HepG2 (cell line): ENCODE data around the gene TBCD. TPM values are rescaled to one million over a fixed set of nuclear protein-coding genes. Genes with fewer than 3 reads are reported as not detected.

Experiments used
- DNMT3B ChIP-seq: conservative IDR thresholded peaks from 2 replicates; pipeline ENCODE4 v1.6.1; 2016; ENCODE audit warnings: missing biosample characterization, control low read depth
- EED ChIP-seq: sonication (generic); formaldehyde crosslinking; IDR thresholded peaks from 2 replicates; pipeline ENCODE4 v1.5.0; 2020; ENCODE audit warnings: mild to moderate bottlenecking, missing genetic modification reagents
- MEF2D ChIP-seq: sonication (generic); formaldehyde crosslinking; IDR thresholded peaks from 2 replicates; pipeline ENCODE4 v1.5.1; 2020; ENCODE audit warnings: mild to moderate bottlenecking, missing genetic modification reagents
- MTA1 ChIP-seq: sonication (generic); formaldehyde crosslinking; IDR thresholded peaks from 2 replicates; pipeline ENCODE4 v1.4.0; 2020; ENCODE audit warnings: missing genetic modification reagents, mild to moderate bottlenecking, borderline replicate concordance
- PCBP1 ChIP-seq: fragments of 200-400 bp; formaldehyde crosslinking; IDR thresholded peaks from 2 replicates; pipeline ENCODE4 v1.6.1; 2017; ENCODE audit warnings: mild to moderate bottlenecking, low read depth, low read length, borderline replicate concordance
- PITX1 ChIP-seq: sonication (generic); formaldehyde crosslinking; IDR thresholded peaks from 2 replicates; pipeline ENCODE4 v1.5.1; 2020; ENCODE audit warnings: mild to moderate bottlenecking, missing genetic modification reagents
- SP4 ChIP-seq: sonication (generic); formaldehyde crosslinking; IDR thresholded peaks from 2 replicates; pipeline ENCODE4 v1.8.1; 2023; ENCODE audit warnings: mild to moderate bottlenecking, missing genetic modification reagents
- SRSF4 ChIP-seq: fragments of 200-400 bp; formaldehyde crosslinking; IDR thresholded peaks from one replicate; pipeline ENCODE4 v1.6.1; 2018; ENCODE audit warnings: mild to moderate bottlenecking, low read depth, low read length, moderate library complexity; ENCODE audit not compliant: poor library complexity, severe bottlenecking
- XRCC5 ChIP-seq: fragments of 200-400 bp; formaldehyde crosslinking; optimal IDR thresholded peaks from 2 replicates; pipeline ENCODE3; 2017; ENCODE audit warnings: mild to moderate bottlenecking, low read length
- ZNF256 ChIP-seq: sonication (generic); formaldehyde crosslinking; conservative IDR thresholded peaks from 2 replicates; pipeline ENCODE4 v1.4.0; 2020; ENCODE audit warnings: missing genetic modification reagents
- ZNF563 ChIP-seq: sonication (generic); formaldehyde crosslinking; IDR thresholded peaks from 2 replicates; pipeline ENCODE4 v1.8.0; 2022; ENCODE audit warnings: mild to moderate bottlenecking, moderate library complexity, missing genetic modification reagents
- ZNF780A ChIP-seq: sonication (generic); formaldehyde crosslinking; IDR thresholded peaks from 2 replicates; pipeline ENCODE4 v1.8.0; 2022; ENCODE audit warnings: mild to moderate bottlenecking, missing genetic modification reagents, moderate library complexity
- ZNF781 ChIP-seq: sonication (generic); formaldehyde crosslinking; IDR thresholded peaks from 2 replicates; pipeline ENCODE4 v1.5.1; 2020; ENCODE audit warnings: borderline replicate concordance, mild to moderate bottlenecking, missing genetic modification reagents; ENCODE audit errors: not compliant biosample characterization
- ZNF891 ChIP-seq: sonication (generic); formaldehyde crosslinking; IDR thresholded peaks from 2 replicates; pipeline ENCODE4 v1.5.0; 2020; ENCODE audit warnings: mild to moderate bottlenecking, missing genetic modification reagents
- polyA plus RNA-seq, 8 experiments: library from polyadenylated mRNA; depleted of rRNA in 3 of 8; stranded (reverse) in 7 of 8; unstranded in 1 of 8; fragments of >200 nt; fragmentation: Illumina TruSeq in 4 of 8; extraction: Trizol in 4 of 8; gene quantifications; 2 replicates each; pipeline versions ENCODE4 v1.2.1 to v1.2.3, GENCODE V29; 2011 to 2016; ENCODE audit warnings: low read depth in 4 of 8, missing spikeins in 1 of 8, mixed read lengths in 1 of 8; ENCODE audit not compliant: insufficient read depth in 1 of 8
- total RNA-seq, 5 experiments: library from RNA; depleted of rRNA; stranded (reverse); fragments of >200 nt; fragmentation: Illumina TruSeq; extraction: Trizol; gene quantifications; 2 replicates each; pipeline ENCODE4 v1.2.3, GENCODE V29; 2016; ENCODE audit warnings: low read depth in 1 of 5
- TF ChIP-seq, protein P1 (sequence below), 2 experiments: sonication (generic) in 1 of 2; formaldehyde crosslinking in 1 of 2; IDR thresholded peaks; 2 replicates each; pipeline versions ENCODE4 v1.4.0 to v1.6.1; 2016 to 2020; ENCODE audit warnings: borderline replicate concordance in 1 of 2, low read depth in 1 of 2, mild to moderate bottlenecking in 1 of 2, missing genetic modification reagents in 1 of 2
- TF ChIP-seq, protein P2 (sequence below): sonication (generic); formaldehyde crosslinking; IDR thresholded peaks from 2 replicates; pipeline ENCODE4 v1.5.0; 2020; ENCODE audit warnings: missing genetic modification reagents
- TF ChIP-seq, protein P3 (sequence below): IDR thresholded peaks from 2 replicates; pipeline ENCODE4 v1.6.1; 2016; ENCODE audit warnings: mild to moderate bottlenecking, missing biosample characterization, missing genetic modification reagents
- TF ChIP-seq, protein P4 (sequence below): sonication (generic); formaldehyde crosslinking; conservative IDR thresholded peaks from 2 replicates; pipeline ENCODE4 v1.4.0; 2020; ENCODE audit warnings: mild to moderate bottlenecking, missing genetic modification reagents, moderate library complexity

Gene TBCD
- total and polyA plus RNA-seq, 2 of the 13 experiments (the other 11 are each of a cell fraction or from before 2014, with no cell fraction given), result 33.9 to 54.8 TPM

DNA sequence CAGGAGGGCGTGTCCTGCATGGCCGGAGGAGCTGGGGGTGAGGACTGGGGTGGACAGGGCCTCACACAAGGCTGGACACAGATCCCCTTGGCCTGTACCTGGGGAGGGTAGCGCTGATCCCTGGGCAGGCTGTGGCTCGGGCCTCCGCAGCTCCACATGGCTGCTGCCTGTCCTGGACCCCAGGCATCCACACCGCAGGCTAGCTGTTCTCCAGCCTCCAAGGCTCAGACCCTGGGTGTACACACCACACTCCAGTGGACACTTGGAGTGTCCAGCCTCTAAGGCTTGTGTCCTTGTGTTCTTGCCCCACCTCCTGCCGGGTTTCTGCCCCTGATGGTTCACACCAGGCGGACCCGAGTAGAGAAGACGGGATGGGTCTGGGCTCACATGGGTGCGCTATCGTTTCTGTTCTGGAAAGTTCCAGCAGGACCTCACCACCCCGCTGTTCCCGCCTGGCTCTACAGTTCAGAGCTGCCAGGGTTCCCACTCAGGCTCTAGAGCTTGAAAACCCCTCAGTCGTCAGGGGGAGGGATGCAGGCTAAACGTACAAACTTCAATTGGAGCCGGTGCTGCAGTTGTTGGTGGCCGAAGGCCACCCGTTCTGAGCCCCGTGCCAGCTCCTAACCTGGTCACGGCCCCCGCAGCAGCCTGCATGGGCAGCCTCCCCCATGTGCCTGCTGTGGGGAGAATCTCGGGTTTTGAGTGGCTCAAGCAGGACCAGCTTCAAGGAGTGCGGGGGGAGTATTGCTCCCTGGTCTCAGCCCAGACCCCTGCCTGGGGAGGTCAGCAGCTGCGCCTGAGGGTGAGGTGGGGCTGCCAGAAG is 42.0 kb upstream of the TBCD start (continued):
- TF ChIP-seq, protein P1, sequence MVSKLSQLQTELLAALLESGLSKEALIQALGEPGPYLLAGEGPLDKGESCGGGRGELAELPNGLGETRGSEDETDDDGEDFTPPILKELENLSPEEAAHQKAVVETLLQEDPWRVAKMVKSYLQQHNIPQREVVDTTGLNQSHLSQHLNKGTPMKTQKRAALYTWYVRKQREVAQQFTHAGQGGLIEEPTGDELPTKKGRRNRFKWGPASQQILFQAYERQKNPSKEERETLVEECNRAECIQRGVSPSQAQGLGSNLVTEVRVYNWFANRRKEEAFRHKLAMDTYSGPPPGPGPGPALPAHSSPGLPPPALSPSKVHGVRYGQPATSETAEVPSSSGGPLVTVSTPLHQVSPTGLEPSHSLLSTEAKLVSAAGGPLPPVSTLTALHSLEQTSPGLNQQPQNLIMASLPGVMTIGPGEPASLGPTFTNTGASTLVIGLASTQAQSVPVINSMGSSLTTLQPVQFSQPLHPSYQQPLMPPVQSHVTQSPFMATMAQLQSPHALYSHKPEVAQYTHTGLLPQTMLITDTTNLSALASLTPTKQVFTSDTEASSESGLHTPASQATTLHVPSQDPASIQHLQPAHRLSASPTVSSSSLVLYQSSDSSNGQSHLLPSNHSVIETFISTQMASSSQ (IDR thresholded peaks at IDR 0.05; ENCODE audit: low read depth), result no peak
- TF ChIP-seq, protein P1 (CRISPR knock-in tag; IDR thresholded peaks at IDR 0.05; ENCODE audit: borderline replicate concordance), result 0 out of 2 replicates have a peak, but pooled peaks have one; percentile 22
- TF ChIP-seq ZNF781 (CRISPR knock-in tag) (no peak), ZNF563 (CRISPR knock-in tag) (peak; percentile 40; the same call in 1 of the 2 replicates), ZNF256 (CRISPR knock-in tag) (no peak), MEF2D (CRISPR knock-in tag) (no peak), EED (CRISPR knock-in tag) (no peak), DNMT3B (CRISPR knock-in tag) (no peak), ZNF780A (no peak), XRCC5 (no peak), SRSF4 (no peak), PCBP1 (no peak), PITX1 (CRISPR knock-in tag) (no peak; the same call in 1 of the 2 replicates), MTA1 (no peak), ZNF891 (CRISPR knock-in tag) (peak; percentile 65; the same call in 1 of the 2 replicates), SP4 (CRISPR knock-in tag) (0 out of 2 replicates have a peak, but pooled peaks have one; percentile 45)
- TF ChIP-seq, protein P2, sequence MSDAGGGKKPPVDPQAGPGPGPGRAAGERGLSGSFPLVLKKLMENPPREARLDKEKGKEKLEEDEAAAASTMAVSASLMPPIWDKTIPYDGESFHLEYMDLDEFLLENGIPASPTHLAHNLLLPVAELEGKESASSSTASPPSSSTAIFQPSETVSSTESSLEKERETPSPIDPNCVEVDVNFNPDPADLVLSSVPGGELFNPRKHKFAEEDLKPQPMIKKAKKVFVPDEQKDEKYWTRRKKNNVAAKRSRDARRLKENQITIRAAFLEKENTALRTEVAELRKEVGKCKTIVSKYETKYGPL, result no peak
- TF ChIP-seq, protein P3, sequence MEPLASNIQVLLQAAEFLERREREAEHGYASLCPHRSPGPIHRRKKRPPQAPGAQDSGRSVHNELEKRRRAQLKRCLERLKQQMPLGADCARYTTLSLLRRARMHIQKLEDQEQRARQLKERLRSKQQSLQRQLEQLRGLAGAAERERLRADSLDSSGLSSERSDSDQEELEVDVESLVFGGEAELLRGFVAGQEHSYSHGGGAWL (CRISPR knock-in tag), result 0 out of 2 replicates have a peak, but pooled peaks have one; percentile 29
- TF ChIP-seq, protein P4, sequence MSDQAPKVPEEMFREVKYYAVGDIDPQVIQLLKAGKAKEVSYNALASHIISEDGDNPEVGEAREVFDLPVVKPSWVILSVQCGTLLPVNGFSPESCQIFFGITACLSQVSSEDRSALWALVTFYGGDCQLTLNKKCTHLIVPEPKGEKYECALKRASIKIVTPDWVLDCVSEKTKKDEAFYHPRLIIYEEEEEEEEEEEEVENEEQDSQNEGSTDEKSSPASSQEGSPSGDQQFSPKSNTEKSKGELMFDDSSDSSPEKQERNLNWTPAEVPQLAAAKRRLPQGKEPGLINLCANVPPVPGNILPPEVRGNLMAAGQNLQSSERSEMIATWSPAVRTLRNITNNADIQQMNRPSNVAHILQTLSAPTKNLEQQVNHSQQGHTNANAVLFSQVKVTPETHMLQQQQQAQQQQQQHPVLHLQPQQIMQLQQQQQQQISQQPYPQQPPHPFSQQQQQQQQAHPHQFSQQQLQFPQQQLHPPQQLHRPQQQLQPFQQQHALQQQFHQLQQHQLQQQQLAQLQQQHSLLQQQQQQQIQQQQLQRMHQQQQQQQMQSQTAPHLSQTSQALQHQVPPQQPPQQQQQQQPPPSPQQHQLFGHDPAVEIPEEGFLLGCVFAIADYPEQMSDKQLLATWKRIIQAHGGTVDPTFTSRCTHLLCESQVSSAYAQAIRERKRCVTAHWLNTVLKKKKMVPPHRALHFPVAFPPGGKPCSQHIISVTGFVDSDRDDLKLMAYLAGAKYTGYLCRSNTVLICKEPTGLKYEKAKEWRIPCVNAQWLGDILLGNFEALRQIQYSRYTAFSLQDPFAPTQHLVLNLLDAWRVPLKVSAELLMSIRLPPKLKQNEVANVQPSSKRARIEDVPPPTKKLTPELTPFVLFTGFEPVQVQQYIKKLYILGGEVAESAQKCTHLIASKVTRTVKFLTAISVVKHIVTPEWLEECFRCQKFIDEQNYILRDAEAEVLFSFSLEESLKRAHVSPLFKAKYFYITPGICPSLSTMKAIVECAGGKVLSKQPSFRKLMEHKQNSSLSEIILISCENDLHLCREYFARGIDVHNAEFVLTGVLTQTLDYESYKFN (CRISPR knock-in tag), result no peak
